ENCODE results near the gene EML1. TPM values are rescaled to one million over a fixed set of nuclear protein-coding genes. Genes with fewer than 3 reads are reported as not detected.

Gene EML1
- total RNA-seq, 4 donors from 2014 or later, result 11.0 to 57.5 (median 24.5) TPM

DNA sequence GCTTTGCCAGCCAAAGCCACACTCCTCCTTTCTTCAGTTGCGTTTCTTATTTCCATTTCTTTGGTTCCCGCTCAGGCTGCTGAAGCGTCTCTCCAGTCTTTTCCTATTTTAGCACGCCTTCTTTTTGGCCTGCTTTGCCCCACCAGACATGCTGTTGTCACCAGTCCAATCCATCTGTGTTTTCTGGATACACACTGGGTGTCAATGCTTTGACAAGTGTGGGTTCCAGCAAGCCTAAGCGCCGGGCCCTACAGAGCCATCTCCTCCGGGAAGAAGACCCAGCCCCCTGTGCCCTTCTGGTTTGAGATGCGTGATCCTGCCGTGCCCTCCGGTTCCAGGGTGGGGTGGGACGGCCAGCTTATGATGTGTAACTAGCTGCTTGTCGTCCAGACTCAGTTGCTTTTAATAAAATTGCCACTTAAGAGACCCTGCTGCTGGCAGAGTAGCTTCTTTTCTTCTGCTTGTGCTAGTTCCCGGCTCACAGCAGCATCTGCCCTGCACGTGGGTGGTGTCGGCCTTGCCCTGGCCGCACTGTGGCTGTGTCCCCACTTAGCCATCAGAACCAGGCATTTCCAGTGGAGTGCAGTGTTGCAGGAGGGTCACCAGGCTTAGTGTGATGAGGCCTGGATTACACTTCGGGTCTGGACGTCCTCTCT, 29.7 kb downstream of the EML1 start:
- TF ChIP-seq, protein P1, sequence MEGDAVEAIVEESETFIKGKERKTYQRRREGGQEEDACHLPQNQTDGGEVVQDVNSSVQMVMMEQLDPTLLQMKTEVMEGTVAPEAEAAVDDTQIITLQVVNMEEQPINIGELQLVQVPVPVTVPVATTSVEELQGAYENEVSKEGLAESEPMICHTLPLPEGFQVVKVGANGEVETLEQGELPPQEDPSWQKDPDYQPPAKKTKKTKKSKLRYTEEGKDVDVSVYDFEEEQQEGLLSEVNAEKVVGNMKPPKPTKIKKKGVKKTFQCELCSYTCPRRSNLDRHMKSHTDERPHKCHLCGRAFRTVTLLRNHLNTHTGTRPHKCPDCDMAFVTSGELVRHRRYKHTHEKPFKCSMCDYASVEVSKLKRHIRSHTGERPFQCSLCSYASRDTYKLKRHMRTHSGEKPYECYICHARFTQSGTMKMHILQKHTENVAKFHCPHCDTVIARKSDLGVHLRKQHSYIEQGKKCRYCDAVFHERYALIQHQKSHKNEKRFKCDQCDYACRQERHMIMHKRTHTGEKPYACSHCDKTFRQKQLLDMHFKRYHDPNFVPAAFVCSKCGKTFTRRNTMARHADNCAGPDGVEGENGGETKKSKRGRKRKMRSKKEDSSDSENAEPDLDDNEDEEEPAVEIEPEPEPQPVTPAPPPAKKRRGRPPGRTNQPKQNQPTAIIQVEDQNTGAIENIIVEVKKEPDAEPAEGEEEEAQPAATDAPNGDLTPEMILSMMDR (IDR thresholded peaks at IDR 0.05; ENCODE audit: low read depth), result no peak

DNA sequence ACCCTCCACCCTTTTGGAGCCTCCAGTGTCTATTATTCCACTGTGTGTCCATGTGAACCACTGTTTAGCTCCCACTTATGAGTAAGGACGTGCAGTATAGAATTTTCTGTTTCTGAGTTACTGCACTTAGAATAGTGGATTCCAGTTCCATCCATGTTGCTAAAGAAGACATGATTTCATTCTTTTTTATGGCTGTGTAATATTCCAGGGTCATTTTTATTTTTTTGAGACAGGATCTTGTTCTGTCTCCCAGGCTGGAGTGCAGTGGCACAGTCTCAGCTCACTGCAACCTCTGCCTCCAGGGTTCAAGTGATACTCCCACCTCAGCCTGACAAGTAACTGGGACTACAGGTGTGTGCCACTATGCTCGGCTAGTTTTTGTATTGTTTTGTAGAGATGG, 31.6 kb downstream of the EML1 start:
- TF ChIP-seq, protein P1 (IDR thresholded peaks at IDR 0.05; ENCODE audit: low read depth), result no peak

DNA sequence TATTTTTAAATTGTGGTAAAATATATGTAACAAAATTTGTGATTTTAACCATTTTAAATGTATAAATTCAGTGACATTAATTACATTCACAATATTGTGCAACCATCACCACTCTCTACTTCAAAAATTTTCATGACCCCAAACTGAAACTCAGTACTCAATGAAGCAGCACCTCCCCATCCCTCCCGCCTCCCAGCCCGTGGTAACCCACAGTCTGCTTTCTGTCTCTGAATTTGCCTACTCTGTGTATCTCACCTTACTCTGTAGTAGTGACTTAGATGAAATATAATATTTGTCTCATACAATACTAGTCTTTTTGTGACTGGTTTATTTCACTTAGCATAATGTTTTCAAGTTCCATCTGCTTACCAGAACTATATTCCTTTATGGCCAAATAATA, 36.2 kb downstream of the EML1 start:
- TF ChIP-seq, protein P1 (IDR thresholded peaks at IDR 0.05; ENCODE audit: low read depth), result no peak

DNA sequence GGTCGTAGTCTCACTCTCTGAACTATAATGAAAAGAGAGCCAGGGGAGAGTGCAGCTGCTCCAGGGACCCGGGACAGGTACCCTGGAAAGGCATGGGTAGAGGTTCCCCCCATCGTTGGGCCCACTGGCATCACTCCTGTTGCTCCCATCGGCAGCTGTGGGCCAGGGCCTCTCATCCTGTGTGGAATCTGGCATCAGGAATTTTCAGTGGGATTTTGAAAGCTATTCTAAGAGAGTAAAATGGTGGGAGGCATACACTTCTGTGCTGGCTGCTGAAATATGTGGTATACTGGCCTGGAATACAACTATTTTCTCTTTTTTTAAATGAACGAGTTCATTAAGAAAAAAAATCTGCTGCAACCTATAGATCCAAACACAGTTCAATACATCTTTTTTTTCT, 38.1 kb downstream of the EML1 start:
- TF ChIP-seq, protein P1 (IDR thresholded peaks at IDR 0.05; ENCODE audit: low read depth), result no peak

DNA sequence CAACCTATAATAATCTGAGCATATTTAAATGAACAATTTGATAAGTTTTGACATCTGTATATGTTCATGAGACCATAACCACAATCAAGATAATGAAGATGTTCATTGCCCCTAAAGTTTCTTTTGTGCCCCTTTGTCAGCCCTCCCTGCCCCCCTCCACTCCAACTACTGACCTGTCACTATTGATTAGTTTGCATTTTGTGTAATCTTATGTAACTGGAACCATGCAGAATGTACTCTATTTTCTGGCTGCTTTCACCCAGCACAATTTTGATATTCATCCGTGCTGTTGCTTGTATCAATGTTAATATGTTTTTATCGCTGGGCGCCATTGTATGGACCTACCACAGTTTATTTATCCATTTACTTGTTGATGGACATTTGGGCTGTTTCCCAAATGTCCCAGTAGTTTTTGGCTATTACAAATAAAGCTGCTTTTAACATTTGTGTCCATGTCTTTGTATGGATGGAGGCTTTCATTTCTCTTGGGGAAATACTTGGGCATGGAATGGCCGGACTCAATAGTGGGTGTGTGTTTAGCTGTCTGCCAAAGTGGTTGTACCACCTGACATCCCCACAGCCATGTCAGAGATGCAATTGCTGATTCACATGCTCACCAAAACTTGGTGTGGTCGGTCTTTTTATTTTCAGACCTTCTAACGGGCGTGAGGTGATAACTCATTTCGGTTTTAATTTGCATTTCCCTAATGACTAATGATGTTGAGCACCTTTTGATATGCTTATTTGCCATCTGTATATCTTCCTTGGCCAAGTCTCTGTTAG, 38.9 kb downstream of the EML1 start:
- TF ChIP-seq, protein P1 (IDR thresholded peaks at IDR 0.05; ENCODE audit: low read depth), result no peak

DNA sequence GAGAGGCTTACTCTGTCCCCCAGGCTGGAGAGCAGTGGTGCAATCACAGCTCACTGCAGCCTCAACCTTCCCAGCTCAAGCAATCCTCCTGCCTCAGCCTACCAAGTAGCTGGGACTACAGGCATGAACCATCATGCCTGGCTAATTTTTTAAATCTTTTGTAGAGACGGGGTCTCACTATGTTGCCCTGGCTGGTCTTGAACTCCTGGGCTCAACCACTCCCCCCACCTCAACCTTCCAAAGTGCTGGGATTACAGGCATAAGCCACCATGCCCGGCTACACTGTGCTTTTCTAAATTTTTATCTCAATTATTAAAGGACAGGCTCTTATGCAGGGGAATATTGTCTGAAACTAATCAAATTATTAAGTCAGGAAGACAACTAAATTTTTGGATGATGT, 44.6 kb downstream of the EML1 start:
- TF ChIP-seq, protein P1 (IDR thresholded peaks at IDR 0.05; ENCODE audit: low read depth), result no peak

DNA sequence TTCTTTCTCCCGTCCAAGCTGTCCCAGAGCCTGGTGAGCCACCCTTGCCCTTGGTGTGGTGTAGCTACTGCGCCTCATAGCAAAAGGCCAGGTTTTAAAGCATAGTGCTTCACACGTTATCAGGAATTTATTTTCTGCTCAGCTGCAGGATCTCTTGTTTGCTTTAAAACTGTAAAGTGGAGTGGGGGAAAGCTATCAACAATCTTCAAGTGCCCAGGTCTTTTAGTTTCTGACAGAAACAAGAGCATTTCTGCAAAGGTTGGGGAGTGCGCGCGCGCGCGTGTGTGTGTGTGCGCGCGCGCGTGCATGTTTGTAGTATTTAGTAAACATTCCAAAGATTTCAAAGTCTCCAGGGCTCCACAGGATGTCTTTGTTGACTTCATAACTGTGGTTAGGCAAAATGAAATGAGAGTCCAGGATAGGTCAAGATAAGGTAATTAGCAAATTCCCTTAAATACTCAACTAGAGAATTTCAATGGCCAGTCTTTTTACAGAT, 45.5 kb downstream of the EML1 start:
- TF ChIP-seq, protein P1 (IDR thresholded peaks at IDR 0.05; ENCODE audit: low read depth), result no peak

Measured in subcutaneous adipose tissue (tissue), 4 donors.